ENCODE data around the gene CSPG5. TPM values are rescaled to one million over a fixed set of nuclear protein-coding genes. Genes with fewer than 3 reads are reported as not detected.

The CSPG5 gene, protein sequence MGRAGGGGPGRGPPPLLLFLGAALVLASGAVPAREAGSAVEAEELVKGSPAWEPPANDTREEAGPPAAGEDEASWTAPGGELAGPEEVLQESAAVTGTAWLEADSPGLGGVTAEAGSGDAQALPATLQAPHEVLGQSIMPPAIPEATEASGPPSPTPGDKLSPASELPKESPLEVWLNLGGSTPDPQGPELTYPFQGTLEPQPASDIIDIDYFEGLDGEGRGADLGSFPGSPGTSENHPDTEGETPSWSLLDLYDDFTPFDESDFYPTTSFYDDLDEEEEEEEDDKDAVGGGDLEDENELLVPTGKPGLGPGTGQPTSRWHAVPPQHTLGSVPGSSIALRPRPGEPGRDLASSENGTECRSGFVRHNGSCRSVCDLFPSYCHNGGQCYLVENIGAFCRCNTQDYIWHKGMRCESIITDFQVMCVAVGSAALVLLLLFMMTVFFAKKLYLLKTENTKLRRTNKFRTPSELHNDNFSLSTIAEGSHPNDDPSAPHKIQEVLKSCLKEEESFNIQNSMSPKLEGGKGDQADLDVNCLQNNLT
- total RNA-seq, result 1 to 10 TPM in 1 of 2 donors, under 1 TPM in 1; 0.16 to 1.2 TPM

DNA sequence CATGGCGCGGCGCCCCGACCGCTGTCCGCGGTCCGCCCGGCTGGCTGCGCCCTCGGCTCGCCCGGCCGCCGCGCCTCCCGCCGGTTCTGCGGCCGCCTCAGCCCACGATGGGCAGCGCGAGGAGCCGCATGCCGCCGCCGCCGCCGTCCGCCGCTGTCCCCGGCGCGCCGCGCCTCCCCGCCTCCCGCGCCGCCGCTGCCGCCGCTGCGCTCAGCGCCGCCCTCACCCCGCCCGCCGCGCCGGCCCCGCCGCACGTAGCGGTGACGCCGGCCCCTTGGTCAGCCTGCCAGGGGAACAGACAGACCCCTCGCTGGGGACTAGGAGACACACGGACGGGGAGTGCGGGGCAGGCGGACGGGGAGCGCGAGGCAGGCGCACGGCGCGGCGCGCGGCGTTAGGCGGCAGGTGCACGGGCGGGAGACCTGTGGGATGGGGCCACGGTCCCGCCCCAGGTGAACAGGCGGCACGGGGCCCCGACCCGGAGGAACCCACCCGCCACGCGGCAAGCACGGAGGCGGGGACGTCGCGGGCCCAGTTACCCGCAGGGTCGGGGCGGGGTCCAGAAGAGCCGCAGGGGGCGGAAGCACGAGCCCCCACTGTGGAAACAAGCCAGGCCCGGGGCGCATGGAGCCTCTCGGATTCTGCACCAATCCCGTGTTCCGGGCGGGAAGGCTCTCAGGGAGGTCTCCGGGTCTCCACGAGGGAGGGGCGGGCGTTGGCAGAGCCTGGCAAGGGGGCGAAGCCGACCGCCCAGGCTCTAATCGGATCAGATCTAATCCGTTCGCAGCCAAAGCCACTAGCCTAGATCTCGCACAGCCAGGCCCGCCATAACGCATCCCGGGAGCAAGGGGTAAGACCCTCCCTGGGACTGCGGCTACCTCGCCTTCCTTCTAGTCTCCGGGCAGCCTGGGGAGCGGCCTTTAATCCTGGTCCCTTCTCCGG lies at the start of gene CSPG5:
Gene CSPG5, minus strand, starts transcription at position 175 of the 942 bp plus-strand sequence. Its CDS starts 172 bp downstream, at position 3.
- H3K27ac Mint-ChIP-seq, result no peak within 1 kb of the TSS
- no peaks in the 10 kb centered on the region for H3K36me3 Mint-ChIP-seq
- ATAC-seq (peak; percentile 51 to 58), DNase-seq (ENCODE audit: low spot score in 2 of 2) (peak in 1 of 2 donors; percentile 41)
- no peaks in the 10 kb centered on the region for H3K9me3 Mint-ChIP-seq

GRCh38 chr3:47628426-47628825 lies 49.8 kb upstream of the CSPG5 start:
- H3K9me3 Mint-ChIP-seq, result no peaks in the 10 kb centered on the region
- H3K36me3 Mint-ChIP-seq, result peaks cover 4 to 7% of the 10 kb centered on the region in 2 donors
- ATAC-seq (no peak), DNase-seq (ENCODE audit: low spot score in 2 of 2) (no peak)
- H3K27ac Mint-ChIP-seq, result peak overlapping the region in 1 of 2 donors; percentile 4

- H3K27ac Mint-ChIP-seq, result peak overlapping the region in 1 of 2 donors; percentile 85
Measured at GRCh38 chr3:47622671-47623461, 44.2 kb upstream of the CSPG5 start.

GRCh38 chr3:47617086-47618010 lies 38.7 kb upstream of the CSPG5 start:
- Mint-ChIP-seq H3K27ac (peak overlapping the region; percentile 18 to 66), H3K36me3 (peaks cover 6 to 8% of the 10 kb centered on the region in 2 donors), H3K9me3 (no peaks in the 10 kb centered on the region)
- no peak for DNase-seq (ENCODE audit: low spot score in 2 of 2)
- no peak for ATAC-seq

More at GRCh38 chr3:47622671-47623461, 44.2 kb upstream of the CSPG5 start:
- Mint-ChIP-seq H3K36me3 (peaks cover 6 to 16% of the 10 kb centered on the region in 2 donors), H3K9me3 (no peaks in the 10 kb centered on the region)
- DNase-seq (ENCODE audit: low spot score in 2 of 2) (no peak), ATAC-seq (no peak)

- peak in 1 of 2 donors; percentile 49 for ATAC-seq
- H3K36me3 Mint-ChIP-seq, result peaks cover 6 to 17% of the 10 kb centered on the region in 2 donors
Measured at GRCh38 chr3:47614788-47615187, 36.1 kb upstream of the CSPG5 start.

DNA sequence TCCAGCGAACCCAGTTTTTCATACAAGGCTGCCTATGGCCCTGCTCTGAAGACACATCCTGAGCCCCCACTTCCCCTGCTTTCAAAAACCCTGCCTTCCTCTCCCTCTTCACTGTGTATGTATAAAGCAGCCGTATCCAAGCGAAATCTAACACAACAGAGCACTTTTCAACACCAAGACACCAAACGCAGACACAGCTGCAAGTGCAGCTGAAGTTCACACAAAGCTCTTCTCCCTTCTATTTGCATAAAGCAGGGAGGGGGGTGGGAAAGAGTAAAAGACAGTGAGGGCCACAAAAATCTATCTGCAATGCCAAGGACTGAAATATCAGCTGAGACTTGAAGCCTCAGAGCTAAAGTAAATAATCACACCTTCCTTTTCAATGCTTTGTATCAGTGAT lies 35.1 kb upstream of the CSPG5 start:
- ATAC-seq, result no peak
- Mint-ChIP-seq H3K36me3 (peaks cover 0 to 11% of the 10 kb centered on the region in 2 donors), H3K9me3 (no peaks in the 10 kb centered on the region), H3K27ac (no peak overlapping the region)
- DNase-seq (ENCODE audit: low spot score in 2 of 2), result no peak

More at GRCh38 chr3:47614788-47615187, 36.1 kb upstream of the CSPG5 start:
- Mint-ChIP-seq H3K27ac (no peak overlapping the region), H3K9me3 (no peaks in the 10 kb centered on the region)
- DNase-seq (ENCODE audit: low spot score in 2 of 2), result no peak

DNA sequence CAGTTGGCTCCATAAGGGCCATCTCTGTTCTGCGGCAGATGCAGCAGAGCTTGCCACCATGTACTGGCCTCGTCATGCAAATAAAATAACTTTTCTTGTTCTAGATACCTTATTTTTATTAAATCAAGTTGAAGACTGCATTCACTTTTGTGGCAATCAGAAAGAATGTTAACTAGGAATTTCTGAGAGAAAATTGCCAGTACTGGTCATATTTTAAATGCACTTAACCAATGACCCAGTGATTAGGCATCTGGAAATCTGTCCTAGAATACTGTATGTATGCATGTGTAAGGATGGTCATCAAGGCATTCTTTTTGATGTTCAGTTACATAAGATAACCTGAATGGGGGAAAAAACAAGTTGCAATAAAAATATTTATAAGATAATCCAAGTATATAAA lies 34.2 kb upstream of the CSPG5 start:
- ATAC-seq, result no peak
- Mint-ChIP-seq H3K9me3 (no peaks in the 10 kb centered on the region), H3K27ac (no peak overlapping the region), H3K36me3 (peaks cover 0 to 16% of the 10 kb centered on the region in 2 donors)
- no peak for DNase-seq (ENCODE audit: low spot score in 2 of 2)

GRCh38 chr3:47612178-47612577 lies 33.5 kb upstream of the CSPG5 start:
- H3K9me3 Mint-ChIP-seq, result no peaks in the 10 kb centered on the region
- no peak for ATAC-seq
- peak overlapping the region; percentile 0 to 6 for H3K27ac Mint-ChIP-seq
- no peak for DNase-seq (ENCODE audit: low spot score in 2 of 2)
- peaks cover 0 to 16% of the 10 kb centered on the region in 2 donors for H3K36me3 Mint-ChIP-seq

DNA sequence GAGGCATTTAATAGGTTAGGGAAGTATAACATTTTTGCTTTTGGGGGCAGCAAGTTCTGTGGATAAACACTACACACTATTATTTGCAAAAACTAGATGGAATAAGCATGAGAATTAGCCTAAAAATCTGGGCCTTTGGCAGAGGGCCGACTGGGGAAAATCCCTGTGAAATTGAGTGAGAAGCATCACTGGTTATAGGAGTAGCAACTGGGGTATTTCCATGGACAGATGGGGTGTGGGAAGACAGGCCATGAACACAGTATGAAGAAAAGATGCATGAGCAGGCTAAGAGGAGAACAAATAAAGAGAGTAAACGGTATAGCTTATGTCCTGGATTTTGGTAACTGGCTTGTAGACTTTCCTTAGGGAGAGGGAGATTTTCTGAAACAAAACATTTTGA lies 32.9 kb upstream of the CSPG5 start:
- peak overlapping the region; percentile 0 to 6 for H3K27ac Mint-ChIP-seq
- DNase-seq (ENCODE audit: low spot score in 2 of 2), result no peak
- H3K36me3 Mint-ChIP-seq, result peaks cover 0 to 16% of the 10 kb centered on the region in 2 donors
- ATAC-seq, result no peak
- no peaks in the 10 kb centered on the region for H3K9me3 Mint-ChIP-seq

DNA sequence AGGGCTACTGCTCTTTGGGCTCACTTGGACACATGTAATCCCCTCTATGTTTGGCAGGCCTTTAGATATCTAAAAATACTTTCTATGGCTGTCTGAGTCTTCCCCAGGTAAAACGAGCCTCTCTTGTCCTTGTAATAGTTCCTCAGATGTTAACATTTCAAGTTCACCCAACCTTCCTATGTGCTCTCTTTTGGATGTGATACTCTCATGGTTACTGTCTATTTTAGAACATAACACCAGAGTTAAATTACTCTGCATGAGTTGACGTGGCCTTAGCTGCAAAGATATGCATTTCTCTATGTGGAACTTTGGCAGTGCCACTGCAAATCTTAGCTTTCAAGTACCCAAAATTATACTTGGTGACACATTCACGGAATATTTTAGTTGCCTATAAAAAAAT lies 31.9 kb upstream of the CSPG5 start:
- peak overlapping the region in 1 of 2 donors; percentile 34 for H3K27ac Mint-ChIP-seq
- DNase-seq (ENCODE audit: low spot score in 2 of 2) (no peak), ATAC-seq (no peak)
- H3K9me3 Mint-ChIP-seq, result no peaks in the 10 kb centered on the region
- H3K36me3 Mint-ChIP-seq, result peaks cover 2 to 23% of the 10 kb centered on the region in 2 donors

- H3K36me3 Mint-ChIP-seq, result peaks cover 10 to 35% of the 10 kb centered on the region in 2 donors
- no peaks in the 10 kb centered on the region for H3K9me3 Mint-ChIP-seq
- no peak for ATAC-seq
- no peak overlapping the region for H3K27ac Mint-ChIP-seq
- no peak for DNase-seq (ENCODE audit: low spot score in 2 of 2)
Measured at GRCh38 chr3:47607335-47607734, 28.7 kb upstream of the CSPG5 start.

GRCh38 chr3:47606165-47606564 lies 27.5 kb upstream of the CSPG5 start:
- H3K36me3 Mint-ChIP-seq, result peaks cover 10 to 35% of the 10 kb centered on the region in 2 donors

DNA sequence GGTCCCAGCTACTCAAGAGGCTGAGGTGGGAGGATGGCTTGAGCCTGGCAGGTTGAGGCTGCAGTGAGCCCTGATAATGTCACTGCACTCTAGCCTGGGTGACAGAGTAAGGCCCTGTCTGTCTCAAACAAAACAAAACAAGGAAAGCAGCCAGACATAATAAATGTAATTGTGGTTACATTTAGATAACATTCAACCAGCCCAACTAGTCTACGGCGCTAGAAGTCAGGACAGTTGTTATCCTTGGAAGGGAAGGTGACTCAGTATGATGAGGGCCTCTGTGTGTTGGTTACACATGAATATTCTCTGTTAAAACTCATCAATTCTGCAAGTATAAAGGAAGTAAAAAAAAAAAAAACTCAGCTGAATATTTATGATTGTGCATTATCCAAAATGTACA lies 27.0 kb upstream of the CSPG5 start:
- H3K9me3 Mint-ChIP-seq, result no peaks in the 10 kb centered on the region
- peaks cover 10 to 32% of the 10 kb centered on the region in 2 donors for H3K36me3 Mint-ChIP-seq
- H3K27ac Mint-ChIP-seq, result peak overlapping the region; percentile 27 to 64
- DNase-seq (ENCODE audit: low spot score in 2 of 2) (no peak), ATAC-seq (no peak)

More at GRCh38 chr3:47606165-47606564, 27.5 kb upstream of the CSPG5 start:
- Mint-ChIP-seq H3K9me3 (no peaks in the 10 kb centered on the region), H3K27ac (no peak overlapping the region)
- ATAC-seq (no peak), DNase-seq (ENCODE audit: low spot score in 2 of 2) (no peak)

GRCh38 chr3:47604145-47604544 lies 25.5 kb upstream of the CSPG5 start:
- DNase-seq (ENCODE audit: low spot score in 2 of 2) (no peak), ATAC-seq (no peak)
- Mint-ChIP-seq H3K36me3 (peaks cover 10 to 26% of the 10 kb centered on the region in 2 donors), H3K27ac (no peak overlapping the region), H3K9me3 (no peaks in the 10 kb centered on the region)

DNA sequence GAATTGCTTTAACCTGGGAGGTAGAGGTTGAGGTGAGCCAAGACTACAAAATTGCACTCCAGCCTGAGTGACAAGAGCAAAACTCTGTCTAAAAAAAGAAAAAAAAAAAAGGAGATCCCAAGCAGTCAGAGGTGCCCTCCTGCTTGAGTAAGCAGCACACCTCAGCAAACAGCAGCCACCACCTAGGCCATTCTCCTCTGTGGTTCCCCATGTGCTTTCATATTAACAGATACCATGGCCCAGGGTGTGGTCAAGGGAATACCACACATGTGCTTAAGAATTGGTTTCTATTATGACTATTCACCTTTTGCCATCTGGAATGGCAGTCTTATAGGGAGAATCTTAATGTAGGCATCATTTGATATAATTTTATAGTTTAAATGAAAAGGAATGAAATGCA lies 24.7 kb upstream of the CSPG5 start:
- no peak for DNase-seq (ENCODE audit: low spot score in 2 of 2)
- no peak for ATAC-seq
- H3K27ac Mint-ChIP-seq, result peak overlapping the region; percentile 40 to 71

More for the DNA sequence above, 24.7 kb upstream of the CSPG5 start:
- H3K9me3 Mint-ChIP-seq, result no peaks in the 10 kb centered on the region
- peaks cover 10 to 21% of the 10 kb centered on the region in 2 donors for H3K36me3 Mint-ChIP-seq

Data from activated naive CD4-positive, alpha-beta T cell treated with anti-CD3 and anti-CD28 coated beads, Interleukin-2, amount 50 U/mL, for 72 hours (primary cell).